HG03378 (cell line): ENCODE data around the gene PWWP2B.

Experiments
- ATAC-seq: cut with Tn5 transposase; IDR thresholded peaks from one replicate; pipeline ENCODE4 v1.9.1; 2021; ENCODE audit warnings: mild to moderate bottlenecking, moderate library complexity; ENCODE audit not compliant: unreplicated experiment

PWWP2B gene

GRCh38 chr10:132416566-132417256 lies 19.7 kb downstream of the PWWP2B start:
- no peak for ATAC-seq

DNA sequence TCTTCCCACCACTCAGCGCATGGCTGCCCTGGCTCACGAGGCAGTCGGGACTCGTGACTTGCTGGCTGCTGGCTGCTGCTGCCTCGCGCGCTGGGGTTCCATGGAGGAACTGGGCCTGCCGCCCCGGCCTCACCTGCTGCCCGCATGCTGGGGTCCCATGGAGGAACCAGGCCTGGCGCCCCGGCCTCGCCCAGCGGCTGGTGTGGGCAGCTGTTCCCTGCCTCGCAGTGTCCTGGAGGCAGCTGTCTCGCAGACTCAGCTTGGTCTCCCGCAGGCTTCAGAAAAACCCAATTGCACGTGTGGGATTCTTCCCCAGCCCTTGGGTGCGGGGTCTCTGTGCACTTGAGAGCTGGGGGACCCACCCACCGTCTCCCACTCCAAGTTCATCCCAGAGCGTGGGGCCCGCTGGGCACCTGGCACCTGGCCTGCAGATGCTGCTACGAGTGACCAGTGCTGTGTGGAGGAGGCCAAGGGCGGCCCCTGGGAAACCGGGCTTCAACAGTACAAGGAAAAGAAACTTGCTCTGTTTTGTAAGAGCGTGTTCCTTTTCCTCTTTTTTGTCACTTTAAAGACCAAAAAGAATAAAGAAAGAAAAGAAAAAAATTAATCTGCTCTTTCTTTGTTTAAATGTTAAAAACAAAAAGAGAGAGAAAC lies 20.4 kb downstream of the PWWP2B start:
- no peak for ATAC-seq

DNA sequence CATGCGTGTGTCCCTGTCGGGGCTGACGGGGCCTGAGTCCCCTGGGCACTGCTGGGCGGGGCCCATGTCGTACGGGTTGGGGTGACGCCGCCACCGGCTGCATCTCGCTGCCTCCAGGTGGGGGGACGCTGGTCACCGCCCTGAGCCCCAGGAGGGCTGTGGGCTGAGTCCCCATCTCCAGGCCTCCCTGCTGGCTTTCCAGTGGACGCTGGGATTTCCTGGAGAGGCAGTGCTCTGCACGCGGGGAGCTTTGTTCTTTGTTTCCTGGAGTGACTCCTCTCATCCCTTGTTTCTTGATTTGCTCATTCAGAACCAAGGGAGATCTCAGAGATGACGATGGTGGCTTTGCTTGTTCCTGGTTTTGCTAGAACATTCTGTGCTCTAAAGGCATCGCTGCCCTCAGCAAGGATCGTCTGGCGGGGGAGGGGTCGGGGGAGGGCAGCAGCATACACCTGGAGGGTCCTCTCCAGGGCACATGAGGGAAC lies 21.0 kb downstream of the PWWP2B start:
- ATAC-seq: no peak

DNA sequence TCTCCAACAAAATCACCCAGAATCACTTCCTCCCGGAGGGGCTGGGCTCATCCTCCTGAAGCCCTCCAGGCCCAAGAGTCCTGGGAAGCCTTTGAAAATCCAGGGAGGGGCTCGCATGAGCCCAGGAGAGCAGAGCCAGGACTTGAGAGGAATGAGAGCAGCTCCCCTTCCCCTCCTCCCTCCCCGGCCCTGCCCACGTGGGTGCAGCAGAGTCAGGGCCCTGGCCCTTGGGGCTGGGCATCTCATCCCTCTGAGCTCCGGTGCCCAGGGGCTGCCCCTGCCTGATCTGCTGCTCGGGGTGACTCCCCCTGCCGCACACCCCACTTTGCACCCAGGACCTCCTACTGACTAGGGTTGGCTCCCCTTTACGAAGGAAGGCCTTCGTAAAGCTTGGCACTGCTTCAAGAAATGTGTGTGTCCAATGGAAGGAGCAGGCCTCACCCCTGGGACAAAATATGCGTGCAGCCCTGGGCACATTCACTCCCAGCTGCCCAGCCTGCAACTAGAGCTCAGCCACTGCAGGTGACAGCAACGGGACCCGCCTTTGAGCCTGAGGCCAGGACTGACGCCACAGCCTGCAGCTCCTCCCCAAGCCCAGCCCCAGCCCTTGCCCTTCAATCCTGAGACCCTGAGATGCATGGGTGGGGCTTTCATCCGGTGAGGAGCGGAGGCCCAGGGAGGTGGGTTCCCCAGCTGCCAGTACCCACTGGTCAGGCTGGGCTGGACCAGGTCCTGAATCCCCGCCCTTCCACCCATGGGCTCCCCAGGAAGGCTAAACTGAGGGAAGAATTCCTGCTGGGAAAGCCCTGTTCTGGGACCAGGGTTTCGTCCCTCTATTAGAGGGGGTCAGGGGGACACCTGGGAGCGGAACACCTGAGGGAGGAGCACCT lies 21.8 kb downstream of the PWWP2B start:
- ATAC-seq: no peak

DNA sequence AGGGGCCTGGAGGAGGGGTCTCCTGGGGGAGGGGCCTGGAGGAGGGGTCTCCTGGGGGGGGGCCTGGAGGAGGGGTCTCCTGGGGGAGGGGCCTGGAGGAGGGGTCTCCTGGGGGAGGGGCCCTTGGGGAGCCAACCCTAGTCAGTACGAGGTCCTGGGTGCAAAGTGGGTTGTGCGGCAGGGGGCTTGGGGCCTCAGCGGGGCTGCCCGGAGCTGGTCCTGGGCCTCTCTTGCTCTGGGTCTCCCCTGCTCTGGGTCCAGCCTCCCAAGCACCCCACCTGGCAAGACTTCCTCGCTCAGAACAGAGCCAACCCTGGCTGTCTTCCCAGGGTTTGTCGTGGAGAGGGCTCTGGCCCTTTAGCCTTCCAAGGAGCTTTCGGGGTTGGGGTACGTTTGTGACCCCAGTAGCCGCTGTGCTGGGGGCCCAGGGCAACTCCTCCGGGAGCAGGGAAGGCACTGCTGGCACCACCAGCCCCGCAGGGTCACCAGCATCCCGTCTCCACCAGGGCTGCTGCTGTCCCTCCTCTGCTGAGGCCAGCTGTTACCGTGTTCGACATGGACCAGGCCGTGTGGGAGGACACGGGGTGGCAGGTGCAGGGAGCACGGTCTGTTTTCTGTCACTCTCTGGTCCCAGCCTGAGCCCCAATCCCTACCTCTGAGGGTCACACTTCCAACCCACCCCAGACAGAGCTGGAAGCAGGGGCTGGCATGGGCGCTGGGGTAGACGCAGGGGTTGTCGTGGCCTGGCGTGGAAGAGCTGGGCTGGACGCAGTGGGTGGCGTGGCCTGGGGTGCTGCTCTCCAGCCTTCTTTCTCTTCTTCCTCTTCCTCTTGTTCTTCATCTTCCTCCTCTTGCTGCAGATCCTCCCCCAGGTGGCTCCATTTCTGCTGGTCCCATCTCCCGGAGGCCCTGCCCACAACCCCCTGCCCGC lies 22.8 kb downstream of the PWWP2B start:
- no peak for ATAC-seq

- no peak for ATAC-seq
Measured at GRCh38 chr10:132420469-132420980, 23.5 kb downstream of the PWWP2B start.

GRCh38 chr10:132420981-132421846 lies 24.2 kb downstream of the PWWP2B start:
- ATAC-seq: no peak

DNA sequence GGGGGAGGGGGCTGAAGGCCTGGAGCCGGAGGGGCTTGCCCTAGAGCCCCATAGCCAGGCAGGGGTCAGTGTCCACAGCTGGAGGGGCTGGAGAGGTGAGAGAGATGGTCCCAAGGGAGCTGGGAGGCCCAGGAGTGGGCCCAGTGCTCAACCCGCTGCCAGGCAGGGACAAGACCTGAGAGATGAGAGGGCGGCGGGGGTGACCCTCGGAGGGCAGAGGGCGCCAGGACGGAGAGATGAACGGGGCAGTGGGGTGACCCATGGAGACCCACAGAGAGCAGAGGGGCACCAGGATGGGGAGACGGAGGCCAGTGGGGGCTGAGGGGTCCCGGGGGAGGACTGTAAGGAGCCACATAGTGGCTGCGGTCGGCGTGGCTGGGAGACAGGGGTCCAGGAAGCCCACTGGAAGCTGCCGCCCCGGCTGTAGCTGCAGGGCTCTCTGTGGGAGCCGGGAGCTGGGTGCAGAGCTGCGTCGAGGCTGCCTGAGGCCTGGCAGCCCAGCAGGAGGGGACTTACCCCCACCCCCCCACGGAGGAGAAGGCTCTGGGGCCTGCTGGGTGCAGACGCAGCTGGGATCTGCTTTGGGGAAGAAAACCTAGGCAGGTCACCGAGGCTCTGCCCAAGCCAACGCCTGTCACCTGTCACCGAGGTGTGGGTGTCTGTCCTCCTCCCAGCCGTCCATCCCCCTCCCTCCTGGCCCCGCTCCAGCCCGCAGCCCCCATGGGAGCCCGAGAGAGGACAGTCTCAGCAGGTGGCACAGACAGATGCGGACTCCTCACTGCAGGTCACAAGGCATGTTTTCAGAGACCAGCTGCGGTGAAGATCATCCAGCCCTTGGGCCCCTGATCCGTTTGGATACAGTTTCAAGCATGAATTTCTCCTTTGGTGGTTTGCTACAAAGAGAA lies 25.1 kb downstream of the PWWP2B start:
- ATAC-seq: no peak

DNA sequence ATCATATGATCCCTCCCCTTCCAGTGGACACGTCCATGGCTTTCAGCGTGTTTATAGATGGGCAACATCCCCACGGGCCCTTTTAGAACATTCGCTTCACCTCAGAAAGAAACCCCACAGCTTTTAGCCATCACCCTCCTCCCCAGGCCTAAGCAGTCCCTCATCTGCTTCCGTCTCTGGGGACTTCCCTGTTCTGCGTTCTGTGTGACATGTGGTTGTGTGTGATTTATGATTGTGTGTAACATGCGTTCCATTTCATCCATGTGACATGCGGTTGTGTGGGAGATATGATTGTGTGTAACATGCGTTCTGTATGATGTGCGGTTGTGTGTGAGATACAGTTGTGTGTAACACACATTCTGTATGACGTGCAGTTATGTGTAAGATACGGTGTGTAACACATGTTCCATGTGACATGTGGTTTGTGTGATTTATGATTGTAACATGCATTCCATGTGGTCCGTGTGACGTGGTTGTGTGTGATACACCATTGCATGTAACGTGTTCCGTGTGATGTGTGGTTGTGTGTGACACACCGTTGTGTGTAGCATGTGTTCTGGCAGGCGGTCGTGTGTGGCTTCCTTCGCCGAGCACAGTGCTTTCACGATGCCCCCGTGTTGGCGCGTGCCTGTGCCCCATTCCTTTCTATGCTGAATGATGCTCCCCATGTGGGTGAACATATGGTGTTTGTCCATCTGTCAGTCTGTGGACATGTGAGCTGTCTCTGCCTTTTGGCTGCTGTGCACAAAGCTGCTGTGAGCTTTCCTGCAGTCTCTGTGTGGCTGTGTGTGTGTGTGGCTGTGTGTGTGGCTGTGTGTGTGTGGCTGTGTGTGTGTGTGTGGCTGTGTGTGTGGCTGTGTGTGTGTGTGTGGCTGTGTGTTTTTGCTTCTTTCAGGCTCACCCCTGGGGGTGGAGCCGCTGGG lies 26.2 kb downstream of the PWWP2B start:
- ATAC-seq: no peak

DNA sequence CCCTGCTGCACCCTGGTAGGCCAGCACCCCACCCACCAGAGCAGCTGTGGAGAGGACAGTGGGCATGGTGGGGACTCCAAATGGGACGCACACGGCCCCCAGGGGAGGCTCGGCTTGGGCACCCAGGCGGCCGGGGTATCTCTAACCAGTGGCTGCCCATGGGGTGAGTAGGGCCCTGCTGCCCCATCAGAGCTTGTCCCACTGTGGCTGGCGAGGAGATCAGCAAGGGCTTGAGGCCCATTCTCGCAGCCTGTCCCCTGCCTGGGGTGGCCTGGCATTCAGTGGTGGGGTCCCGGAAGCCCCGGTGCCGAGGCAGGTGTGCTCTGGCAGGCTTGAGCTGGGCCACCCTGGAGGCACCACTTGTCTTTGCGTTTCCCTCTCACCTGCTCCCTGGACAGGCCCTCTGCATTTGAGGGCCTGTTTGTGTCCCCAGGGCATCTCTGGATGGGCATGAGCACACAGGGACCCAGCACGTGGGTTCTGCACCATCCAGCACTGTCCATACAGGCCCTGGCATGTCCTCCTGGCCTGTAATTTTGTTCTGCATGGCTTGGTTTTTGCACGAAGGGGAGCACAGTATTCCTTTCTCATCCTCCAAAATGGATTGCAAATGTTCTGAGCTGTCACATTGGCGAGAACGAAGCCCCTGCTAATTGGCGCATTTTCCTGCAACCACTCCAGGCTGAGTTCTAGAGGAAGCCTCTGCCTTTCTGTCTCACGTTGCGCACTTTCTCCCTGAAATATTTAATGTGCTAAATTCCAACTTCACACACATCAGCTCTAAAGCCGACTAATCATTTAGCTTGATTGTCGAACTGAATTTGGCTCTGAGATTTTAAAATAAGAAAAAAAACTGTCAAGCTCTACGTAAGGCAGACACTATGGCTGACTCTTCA lies 27.2 kb downstream of the PWWP2B start:
- ATAC-seq: no peak

DNA sequence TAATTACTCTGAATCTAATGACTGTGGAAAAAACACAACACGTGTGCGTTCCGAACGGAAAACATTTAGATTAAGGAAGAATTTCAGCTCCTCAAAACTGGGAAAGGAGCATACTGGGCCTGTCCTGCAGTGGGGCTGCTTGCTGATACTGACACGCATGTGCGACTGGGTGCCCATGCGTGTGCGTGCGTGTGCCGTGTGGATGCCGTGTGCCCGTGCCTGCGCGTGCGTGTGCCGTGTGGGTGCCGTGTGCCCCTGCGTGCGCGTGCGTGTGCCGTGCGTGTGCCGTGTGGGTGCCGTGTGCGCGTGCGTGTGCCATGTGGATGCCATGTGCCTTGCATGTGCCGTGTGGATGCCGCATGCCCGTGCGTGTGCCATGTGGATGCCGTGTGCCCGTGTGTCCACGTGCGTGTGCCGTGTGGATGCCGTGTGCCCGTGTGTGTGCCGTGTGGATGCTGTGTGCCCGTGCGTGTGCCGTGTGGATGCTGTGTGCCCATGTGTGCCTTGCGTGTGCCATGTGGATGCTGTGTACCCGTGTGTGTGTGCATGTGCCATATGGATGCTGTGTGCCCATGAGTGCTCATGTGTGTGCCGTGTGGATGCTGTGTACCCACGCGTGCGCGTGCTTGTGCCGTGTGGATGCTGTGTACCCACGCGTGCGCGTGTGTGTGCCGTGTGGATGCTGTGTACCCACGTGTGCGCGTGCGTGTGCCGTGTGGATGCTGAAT lies 28.2 kb downstream of the PWWP2B start:
- no peak for ATAC-seq

GRCh38 chr10:132425757-132426155 lies 28.8 kb downstream of the PWWP2B start:
- no peak for ATAC-seq

GRCh38 chr10:132427006-132427771 lies 30.2 kb downstream of the PWWP2B start:
- no peak for ATAC-seq

GRCh38 chr10:132427939-132428367 lies 31.0 kb downstream of the PWWP2B start:
- ATAC-seq: no peak

- ATAC-seq: no peak
Measured at GRCh38 chr10:132428486-132428995, 31.5 kb downstream of the PWWP2B start.
